AG20443 (cell line): ENCODE measurements around the gene VMO1.
A peak's percentile ranks its signal among the peaks of the same experiment; 100 is the strongest.

Source experiments
- DNase-seq: peaks from one replicate; pipeline ENCODE4 v3.0.0; 2012; ENCODE audit warnings: low spot score, mixed read lengths

The VMO1 gene

DNA sequence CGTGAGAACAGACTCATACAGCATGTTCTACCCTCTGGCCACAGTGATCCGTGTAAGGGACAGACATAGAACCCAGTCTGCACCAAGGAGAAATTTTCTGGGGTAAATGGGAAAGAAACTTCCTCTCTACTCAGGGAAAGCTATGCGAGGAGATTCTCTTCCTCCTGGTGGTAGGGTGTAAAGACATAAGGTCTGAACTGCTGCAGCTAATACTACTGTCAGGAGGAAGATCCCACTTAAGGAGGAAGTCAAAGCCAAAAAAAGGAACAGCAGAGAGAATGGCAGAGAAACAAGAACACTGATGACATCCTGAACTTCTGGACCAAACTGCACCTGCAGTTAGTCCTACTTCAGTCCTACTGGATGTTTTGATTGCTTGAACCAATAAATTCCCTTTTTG is 21.6 kb downstream of the VMO1 start:
- no peak for DNase-seq

DNA sequence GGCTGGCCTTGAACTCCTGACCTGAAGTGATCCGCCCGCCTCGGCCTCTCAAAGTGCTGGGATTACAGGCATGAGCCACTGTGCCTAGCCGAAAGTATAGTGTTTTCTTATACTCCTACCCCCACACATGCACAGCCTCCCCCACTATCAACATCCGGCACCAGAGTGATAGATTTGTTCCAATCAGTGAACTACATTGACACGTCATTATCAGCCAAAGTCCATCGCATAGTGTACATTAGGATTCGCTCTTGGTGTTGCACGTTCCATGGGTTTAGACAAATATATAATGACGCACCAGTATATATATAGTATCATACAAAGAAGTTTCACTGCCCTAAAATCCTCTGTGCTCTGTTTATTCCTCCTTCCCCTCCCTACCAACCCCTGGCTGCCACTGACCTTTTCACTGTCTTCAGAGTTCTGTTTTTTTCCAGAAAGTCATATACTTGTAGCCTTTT is 26.4 kb downstream of the VMO1 start:
- DNase-seq: no peak

DNA sequence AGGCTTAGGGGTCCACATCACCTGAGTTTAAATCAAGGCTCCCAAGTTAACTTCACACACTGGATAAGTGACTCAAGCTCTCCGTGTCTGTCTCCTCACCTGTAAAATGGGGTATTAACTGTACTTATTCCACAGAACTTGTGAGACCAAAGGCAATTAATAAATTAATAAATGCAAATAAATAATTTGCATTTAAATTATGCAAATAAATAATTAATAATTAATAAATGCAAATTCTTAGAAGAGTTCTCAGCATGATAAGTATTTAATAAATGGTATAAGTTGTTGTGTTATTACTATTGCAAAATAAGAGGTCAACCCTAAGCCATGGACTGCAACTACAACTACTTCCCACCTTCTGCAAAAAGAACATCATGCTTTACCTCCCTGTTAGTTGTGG is 32.8 kb downstream of the VMO1 start:
- no peak for DNase-seq

DNA sequence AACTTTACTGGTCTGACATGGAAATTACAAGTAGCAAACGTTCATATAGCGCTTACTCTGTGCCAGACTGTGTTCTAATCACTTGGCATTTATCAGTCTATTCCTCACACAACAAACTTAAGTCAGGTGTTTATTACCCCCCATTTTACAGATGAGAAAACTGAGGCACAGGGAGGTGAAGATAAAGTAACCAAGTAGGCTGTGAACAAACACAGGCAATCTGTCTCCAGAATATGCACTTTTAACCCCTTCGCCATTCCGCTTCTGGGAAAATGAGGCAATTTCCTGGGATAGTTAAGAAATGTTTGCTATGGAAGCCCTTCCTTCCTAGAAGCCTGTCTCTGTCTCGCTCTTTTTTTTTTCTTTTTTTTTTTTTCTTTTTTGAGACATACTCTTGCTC is 34.2 kb downstream of the VMO1 start:
- DNase-seq: no peak

DNA sequence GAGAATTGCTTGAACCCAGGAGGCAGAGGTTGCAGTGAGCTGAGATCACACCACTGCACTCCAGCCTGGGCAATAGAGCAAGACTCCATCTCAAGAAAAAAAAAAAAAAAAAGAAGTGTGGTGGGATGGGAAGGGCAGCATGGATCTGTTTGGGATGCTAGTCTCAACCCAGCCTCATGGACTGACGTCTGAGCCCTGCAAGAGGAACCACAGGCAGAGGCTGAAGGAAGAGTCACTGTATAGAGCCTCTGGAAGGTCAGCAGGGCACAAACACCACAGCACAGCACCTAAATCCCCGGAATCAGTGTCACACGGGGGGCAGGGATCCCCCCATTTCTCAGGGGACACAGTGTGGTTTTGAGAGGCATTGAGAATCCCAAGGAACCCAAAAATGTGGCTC is 35.6 kb downstream of the VMO1 start:
- DNase-seq: no peak

DNA sequence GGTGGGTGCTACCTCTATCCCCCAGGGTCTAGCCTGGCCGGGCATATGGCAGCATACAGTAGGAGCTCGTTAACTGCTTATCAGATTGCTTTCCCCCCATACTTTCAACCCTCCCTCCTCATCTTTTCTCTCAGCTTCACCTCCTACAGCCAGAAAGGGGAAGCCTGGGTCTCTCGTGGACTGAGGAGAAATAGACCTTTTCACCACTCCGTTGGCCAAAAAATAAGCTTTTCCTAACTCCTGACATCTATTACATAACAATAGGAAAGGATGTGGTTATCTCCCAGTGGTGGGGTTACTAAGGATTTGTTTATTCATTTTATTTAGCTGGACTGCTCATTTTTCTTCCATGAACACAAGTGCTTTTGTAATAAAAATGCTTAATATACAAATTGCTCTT is 37.5 kb downstream of the VMO1 start:
- no peak for DNase-seq

DNA sequence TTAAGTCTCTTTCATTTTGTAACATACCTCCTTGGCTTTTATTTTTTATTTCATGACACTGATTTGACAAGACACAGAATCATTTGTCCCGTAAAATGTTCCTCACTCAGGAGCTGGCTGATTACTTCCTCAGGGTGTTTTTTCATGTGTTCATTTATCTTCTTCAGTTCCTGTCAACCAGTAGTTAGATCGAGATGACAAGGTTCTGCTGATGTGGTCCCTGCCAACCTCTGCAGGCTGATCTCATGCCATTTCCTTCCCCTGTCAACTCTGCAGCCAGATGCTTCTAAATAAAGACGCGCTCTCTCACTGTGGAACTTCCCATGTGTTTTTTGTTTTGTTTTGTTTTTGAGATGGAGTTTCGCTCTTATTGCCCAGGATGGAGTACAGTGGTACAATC is 38.3 kb downstream of the VMO1 start:
- DNase-seq: no peak

DNA sequence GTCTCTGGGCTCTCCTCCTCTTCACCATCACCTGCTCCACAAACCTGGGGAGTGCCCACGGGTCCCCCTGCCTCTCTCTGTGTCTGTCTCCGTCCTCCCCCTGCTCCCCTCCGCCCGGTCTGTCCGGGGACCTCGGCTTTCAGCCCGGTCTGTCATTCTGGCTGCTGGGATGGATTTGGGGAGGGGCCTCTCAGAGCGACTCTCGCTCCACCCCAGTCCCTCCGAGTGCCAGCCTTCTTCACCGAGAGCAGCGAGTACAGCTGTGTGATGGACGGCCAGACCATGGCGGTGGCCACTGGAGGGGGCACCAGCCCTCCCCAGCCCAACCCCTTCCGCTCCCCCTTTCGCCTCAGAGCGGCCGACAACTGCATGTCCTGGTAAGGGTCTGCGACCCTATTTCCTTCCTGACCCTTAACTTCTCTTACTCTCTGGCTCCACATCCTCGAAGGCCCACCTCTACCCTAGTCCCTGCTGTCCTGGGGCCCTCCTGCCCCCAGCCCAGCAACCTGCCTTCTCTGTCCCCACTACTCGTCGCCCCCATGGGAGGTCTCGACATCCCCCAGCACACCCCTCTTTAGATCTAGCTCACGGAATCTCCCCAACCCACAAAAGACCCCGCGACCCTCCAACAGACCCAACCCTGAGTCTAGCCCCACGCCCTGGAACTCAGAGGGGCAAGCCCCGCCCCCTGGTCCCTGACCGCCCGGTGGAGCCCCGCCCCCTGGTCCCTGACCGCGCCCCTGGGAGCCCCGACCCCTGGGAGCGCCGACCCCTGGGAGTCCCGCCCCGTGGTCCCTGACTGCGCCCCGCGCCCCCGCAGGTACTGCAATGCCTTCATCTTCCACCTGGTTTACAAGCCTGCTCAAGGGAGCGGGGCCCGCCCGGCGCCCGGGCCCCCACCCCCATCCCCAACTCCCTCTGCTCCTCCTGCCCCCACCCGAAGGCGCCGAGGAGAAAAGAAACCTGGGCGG is 40.9 kb downstream of the VMO1 start:
- no peak for DNase-seq

DNA sequence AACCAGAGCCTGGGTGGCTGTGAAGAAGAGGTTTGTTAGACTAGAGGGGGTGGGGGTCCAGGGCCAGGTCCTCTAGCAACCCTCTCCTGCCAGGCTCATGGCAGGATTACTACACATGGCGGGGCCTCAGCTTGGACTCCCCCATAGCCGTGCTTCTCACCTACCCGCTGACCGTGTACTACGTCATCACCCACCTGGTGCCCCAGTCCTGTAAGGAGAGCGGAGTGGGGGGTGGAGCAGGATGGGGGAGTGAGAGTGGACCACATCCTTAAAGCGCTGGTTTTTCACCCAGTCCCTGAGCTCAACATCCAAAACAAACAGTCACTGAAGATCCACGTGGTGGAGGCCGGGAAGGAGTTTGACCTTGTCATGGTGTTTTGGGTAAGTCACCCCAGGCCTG is 42.3 kb downstream of the VMO1 start:
- DNase-seq: no peak

DNA sequence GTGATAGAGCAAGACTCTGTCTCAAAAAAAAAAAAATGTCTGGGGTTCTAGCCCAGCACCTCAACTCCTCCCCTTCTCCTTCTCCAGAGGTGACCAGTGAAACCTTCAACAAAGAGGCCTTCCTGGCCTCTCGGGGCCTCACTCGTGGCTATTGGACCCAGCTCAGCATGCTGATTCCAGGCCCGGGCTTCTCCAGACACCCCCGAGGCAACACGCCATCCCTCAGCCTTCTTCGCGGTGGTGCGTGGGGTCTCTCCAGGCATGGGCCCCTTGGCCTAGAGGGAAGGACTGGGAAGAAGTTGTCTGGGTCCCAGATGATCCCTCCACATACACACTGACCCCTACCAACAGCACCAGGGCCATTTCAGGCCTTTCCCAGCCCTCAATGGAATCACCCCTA is 42.9 kb downstream of the VMO1 start:
- DNase-seq: no peak

DNA sequence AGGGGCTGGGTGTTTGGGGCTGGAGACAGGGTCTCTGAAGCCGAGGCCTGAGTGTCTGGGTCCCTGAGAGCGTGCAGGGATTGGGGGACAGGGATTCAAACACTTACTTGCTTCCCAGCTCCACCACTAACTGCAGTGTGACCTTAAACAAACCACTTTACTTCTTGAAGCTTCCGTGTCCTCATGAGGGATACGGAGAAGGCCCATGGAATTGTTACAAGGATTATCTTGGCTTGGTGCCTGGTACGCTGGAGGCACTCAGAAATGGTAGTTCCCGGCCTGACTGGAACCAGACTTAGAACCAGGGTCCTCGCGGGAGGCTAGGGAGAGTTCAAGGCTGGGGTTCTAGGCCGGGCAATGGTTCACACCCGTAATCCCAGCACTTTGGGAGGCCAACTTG is 43.5 kb downstream of the VMO1 start:
- DNase-seq: no peak

DNA sequence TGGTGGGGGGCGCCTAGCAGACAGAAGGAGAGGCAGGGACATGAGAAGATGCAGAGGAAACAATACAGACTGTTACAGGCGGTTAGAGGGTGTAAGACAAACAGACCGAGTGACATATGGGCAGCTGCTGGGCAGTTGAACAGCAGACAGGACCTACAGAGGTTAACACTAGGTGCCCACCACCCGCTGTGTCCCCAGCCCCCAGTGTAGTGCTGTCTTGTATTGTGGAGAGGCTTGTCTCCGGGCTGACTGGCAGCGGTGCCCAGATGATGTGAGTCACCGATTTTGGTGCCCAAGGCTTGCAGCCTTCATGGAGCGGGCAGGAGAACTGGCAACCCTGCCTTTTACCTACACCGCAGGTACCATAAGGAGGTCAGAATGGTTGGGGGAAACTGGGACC is 44.0 kb downstream of the VMO1 start:
- DNase-seq: no peak

DNA sequence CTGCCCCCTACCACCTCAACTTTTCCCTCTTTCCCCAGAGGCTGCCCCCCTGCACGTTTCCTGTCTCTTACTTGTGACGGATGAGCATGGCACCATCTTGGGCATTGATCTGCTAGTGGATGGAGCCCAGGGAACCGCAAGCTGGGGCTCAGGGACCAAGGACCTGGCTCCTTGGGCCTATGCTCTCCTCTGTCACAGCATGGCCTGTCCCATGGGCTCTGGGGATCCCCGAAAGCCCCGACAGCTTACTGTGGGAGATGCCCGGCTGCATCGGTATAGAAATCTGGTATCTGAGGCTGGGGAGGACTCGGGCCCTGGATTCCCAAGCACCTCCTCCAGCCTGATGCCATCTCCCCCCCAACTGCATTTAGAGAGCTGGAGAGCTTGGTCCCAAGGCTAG is 44.6 kb downstream of the VMO1 start:
- DNase-seq: no peak

DNA sequence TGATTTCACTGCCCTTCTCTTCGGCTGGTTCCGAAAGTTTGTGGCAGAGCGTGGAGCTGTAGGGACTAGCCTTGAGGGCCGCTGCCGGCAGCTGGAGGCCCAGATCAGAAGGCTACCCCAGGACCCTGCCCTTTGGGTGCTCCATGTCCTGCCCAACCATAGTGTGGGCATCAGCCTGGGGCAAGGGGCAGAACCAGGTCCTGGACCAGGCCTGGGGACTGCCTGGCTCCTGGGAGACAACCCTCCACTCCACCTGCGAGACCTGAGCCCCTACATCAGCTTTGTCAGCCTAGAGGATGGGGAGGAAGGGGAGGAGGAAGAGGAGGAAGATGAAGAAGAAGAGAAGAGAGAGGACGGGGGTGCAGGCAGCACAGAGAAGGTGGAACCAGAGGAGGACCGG is 45.6 kb downstream of the VMO1 start:
- no peak for DNase-seq

DNA sequence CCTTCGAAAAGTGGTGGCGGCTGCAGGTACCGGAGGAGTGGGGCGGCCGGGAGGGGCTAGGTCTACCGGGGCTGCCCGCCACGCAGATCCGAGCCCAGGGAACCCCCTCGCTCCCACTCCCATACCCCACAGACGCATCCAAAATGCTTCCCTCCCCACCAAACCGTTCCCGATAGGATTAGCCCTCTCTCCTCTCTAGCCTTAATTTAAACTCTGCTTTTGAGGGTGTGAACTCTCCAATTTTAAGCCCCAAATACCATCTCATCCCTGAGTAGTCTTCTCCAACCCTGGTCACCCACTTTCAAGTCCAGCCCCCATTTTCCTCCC is 46.2 kb downstream of the VMO1 start:
- no peak for DNase-seq

DNA sequence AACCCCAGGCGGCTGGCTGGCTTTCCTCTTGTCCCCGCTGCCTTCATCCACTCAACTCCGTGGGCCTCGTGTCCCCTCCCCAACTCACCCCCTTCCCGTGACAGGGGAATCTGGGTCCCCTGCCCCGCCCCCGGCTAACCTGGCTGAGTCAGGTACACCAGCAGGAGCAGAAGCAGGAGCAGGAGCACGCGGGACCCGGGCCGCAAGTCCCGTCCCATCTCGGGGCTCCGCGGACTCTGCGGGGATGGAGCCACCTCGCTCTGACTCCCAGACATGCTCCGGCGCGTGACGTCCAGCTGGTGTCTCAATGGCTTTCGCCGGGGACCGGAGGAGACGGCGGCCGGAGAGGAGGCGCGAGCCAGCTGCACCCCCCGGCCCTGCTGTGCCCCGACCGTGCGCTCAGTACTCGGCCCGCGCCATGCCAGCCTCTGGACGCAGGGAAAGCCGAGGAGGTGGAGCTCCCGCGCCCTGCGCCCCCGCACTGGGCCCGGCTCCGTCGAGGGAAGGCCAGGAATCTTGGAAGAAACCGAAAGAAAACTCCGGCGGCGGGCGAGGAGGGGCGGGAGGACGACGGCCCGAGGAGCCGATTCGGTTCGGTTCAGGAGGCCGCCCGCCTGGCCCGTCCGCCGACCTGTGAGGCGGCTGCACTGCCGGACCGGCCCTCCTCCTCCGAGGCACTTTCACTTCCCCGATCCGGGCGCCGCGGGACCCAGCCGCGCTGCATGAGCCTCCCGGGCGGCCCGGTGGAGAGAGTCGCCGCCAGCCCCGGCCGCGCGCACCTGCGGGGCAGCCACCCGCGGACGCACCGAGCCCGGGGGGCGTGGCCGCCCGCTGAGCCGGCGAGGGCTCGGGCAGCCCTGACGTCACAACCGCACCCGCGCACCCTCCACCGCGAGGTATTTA is 46.8 kb downstream of the VMO1 start, which contains the start of the genes CXCL16 and ZMYND15:
Gene CXCL16, minus strand, starts transcription at position 807 of the 903 bp plus-strand sequence. Its CDS starts 589 bp downstream, at position 218.
Gene ZMYND15, plus strand, starts transcription at position 712 of the 903 bp plus-strand sequence. CDS start 716 bp downstream, outside the sequence.
- peak; percentile 82 for DNase-seq

DNA sequence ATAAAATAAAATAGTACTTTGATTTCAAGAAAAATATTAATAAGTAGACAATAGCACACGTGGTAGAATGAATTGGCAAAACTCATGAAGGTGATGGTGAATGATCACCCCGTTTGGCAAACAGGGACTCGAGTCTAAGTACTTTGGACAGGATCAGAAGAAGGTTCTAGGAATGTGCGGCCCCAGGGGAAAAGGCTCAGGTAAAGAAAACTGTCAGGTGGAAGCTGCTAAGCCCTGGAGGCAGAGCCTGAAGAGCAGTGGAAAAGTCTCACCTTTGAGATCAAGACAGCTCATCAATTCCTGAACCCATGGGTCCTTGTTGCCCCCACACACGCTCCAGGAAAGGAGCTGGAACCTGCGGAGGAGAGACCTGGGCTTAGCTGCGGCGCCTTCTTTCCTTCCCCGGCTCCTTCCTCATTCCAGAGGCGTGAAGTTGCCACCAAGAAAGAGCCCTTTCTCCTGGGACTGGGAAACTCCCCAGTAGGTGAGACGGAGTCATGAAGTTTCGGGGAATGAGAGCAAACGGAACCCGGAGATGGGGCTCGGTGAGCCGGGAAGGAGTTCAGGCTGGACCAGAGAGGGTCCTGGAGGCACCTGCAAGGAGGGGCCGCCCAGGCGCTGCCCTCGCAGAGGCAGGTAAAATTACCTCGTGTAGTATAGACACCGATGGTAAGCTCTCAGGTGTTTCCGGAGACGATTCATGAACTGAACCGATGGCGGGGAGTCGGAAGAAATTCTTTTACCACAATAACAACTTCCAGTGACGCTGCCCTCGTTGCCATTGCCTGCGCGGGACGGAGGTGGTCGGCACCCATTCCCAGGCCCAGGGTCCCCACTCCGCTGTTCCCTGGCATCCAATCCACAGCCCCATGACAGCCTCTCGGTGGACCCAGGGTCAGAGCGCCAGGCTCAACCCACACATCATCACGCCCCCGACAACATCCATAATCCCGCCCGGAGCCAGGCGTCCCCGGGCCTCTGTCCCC is 47.7 kb downstream of the VMO1 start:
- no peak for DNase-seq

DNA sequence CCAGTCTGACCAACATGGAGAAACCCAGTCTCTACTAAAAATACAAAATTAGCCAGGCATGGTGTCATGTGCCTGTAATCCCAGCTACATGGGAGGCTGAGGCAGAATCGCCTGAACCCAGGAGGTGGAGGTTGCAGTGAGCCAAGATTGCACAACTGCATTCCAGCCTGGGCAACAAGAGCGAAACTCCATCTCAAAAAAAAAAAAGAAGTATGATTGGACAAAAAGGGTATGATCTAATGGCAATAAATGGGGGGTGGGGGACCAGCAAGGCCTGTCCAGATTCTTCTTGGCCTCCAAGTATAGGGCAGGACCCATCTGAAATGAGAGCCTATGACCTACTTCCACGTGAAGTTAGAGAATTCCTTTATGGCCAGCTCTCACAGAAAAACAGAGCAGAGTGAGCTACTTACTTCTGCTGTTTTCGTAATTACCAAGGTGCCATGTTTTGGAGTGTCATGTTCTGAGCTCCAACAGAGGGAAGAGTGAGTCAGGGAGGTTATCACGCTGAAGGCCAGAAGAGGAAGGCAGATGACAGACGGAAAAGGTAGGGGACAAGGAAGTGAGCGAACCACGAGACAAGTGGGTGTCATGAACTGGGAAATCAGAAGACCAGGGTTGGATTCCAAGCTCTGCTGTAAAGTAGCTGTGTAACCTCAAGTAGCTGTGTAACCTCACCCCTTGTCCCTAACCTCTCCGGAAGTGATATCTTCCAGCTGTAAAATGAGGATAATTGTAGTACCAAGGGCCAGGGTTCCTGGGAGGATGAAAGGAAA is 50.1 kb downstream of the VMO1 start:
- DNase-seq: no peak
